Cerebellar nuclear complex (tissue), 1 donor: ENCODE measurements around the gene EVI5.

Experiments used
- DNase-seq, 2 experiments: peaks; one replicate each; lab custom pipeline; 2025; lab: John Stamatoyannopoulos, UW

EVI5 gene

GRCh38 chr1:92459871-92460320 lies 325.0 kb downstream of the EVI5 start:
- no peak for DNase-seq
